ENCODE data around the gene GALNT17. TPM values are rescaled to one million over a fixed set of nuclear protein-coding genes. Genes with fewer than 3 reads are reported as not detected.

Gene GALNT17
- total RNA-seq, 1 donor, result not detected

GRCh38 chr7:71753956-71754664, 622.2 kb downstream of the GALNT17 start:
- no peak for DNase-seq (ENCODE audit: low read depth)
- H3K4me3 ChIP-seq (ENCODE audit: low read depth, low read length), result no peak overlapping the region
- TF ChIP-seq, protein P1, sequence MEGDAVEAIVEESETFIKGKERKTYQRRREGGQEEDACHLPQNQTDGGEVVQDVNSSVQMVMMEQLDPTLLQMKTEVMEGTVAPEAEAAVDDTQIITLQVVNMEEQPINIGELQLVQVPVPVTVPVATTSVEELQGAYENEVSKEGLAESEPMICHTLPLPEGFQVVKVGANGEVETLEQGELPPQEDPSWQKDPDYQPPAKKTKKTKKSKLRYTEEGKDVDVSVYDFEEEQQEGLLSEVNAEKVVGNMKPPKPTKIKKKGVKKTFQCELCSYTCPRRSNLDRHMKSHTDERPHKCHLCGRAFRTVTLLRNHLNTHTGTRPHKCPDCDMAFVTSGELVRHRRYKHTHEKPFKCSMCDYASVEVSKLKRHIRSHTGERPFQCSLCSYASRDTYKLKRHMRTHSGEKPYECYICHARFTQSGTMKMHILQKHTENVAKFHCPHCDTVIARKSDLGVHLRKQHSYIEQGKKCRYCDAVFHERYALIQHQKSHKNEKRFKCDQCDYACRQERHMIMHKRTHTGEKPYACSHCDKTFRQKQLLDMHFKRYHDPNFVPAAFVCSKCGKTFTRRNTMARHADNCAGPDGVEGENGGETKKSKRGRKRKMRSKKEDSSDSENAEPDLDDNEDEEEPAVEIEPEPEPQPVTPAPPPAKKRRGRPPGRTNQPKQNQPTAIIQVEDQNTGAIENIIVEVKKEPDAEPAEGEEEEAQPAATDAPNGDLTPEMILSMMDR (IDR thresholded peaks at IDR 0.05; ENCODE audit: insufficient read depth, low read depth, low read length), result no peak

- no peak overlapping the region for H3K4me3 ChIP-seq (ENCODE audit: low read depth, low read length)
- TF ChIP-seq, protein P1 (IDR thresholded peaks at IDR 0.05; ENCODE audit: insufficient read depth, low read depth, low read length), result no peak
- no peak for DNase-seq (ENCODE audit: low read depth)
Observed at GRCh38 chr7:71754828-71755227, 622.9 kb downstream of the GALNT17 start.

GRCh38 chr7:71761336-71761735, 629.4 kb downstream of the GALNT17 start:
- no peak for DNase-seq (ENCODE audit: low read depth)
- H3K4me3 ChIP-seq (ENCODE audit: low read depth, low read length), result no peak overlapping the region
- TF ChIP-seq, protein P1 (IDR thresholded peaks at IDR 0.05; ENCODE audit: insufficient read depth, low read depth, low read length), result no peak

Small RNA genes lying within 50 kb of the gene (small RNA-seq; reads per million reads assigned to genes)
- gene MIR3914-1 (not detected), gene RN7SKP75 (not detected)

All from fibroblast of villous mesenchyme (primary cell).